HG03378 (cell line): ENCODE measurements around the gene GOSR1.
"Not testable (repeated sequence)": the region's sequence is repeated elsewhere in the genome, so short reads cannot be mapped to it uniquely, and the experiment has no call there.

Experiments
- ATAC-seq: cut with Tn5 transposase; IDR thresholded peaks from one replicate; pipeline ENCODE4 v1.9.1; 2021; ENCODE audit warnings: mild to moderate bottlenecking, moderate library complexity; ENCODE audit not compliant: unreplicated experiment

Gene GOSR1

DNA sequence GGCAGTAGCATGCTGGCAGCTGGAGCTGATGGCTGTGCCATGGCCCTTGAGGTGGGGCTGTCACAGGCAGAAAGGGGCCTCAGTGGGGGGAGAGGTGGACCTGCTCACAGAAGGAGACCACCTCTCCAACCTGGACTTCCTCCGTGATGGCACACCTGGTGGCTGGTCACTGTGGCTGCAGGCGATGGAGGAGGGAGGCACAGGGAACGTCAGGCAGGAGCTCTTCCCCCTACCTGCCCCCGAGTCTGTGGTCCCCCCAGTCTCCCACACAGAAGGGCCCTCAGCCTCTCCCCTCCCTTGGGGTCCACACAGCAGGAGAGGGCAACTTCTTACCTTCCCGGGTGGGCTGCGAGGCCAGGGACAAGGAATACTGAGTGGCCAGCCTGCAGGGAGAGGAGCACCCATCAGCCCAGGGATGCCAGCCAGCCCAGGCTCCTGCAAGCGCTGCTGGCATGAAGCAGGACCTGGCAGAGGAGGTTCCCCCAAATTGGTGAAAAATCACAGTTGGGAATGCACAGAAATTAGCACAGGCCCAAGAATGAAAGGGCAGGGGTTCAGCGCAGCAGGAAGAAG, 96.5 kb downstream of the GOSR1 start:
- ATAC-seq, result no peak

DNA sequence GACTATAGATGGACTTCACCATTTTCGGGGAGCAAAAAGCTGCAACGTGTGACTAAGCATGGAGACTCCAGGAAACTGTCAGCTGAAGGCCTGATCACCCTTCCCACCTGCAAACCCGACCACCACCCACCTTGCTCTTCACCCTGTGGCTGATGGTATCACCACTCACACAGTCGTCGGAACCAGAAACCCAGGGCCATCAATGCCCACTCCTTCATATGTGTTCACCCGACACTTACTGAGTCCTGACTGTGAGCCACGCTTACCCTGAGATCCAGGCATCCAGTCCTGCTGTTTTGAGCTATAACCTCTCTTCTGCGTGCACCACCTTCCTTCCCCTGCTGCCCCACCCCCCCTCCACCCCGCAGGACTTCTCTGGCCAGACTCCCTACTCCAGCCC, 97.1 kb downstream of the GOSR1 start:
- not testable (repeated sequence) for ATAC-seq

DNA sequence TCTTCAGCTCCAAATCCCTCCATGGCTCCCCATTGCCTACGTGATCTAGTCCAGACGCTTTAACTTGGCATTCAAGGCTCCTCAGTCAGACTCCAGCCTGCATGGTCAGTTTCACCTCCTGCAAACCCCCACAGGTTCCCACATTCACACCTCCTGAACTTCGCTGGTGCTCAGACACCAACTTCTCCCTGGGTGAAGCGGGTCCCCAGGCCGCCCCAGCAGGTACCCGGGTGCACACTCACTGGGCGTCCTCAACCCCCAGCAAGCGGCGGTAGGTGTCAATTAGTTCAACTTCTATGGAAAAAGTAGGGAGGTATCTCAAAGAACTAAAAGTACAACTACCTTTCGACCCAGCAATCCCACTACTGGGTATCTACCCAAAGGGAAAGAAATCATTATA, 97.6 kb downstream of the GOSR1 start:
- not testable (repeated sequence) for ATAC-seq

DNA sequence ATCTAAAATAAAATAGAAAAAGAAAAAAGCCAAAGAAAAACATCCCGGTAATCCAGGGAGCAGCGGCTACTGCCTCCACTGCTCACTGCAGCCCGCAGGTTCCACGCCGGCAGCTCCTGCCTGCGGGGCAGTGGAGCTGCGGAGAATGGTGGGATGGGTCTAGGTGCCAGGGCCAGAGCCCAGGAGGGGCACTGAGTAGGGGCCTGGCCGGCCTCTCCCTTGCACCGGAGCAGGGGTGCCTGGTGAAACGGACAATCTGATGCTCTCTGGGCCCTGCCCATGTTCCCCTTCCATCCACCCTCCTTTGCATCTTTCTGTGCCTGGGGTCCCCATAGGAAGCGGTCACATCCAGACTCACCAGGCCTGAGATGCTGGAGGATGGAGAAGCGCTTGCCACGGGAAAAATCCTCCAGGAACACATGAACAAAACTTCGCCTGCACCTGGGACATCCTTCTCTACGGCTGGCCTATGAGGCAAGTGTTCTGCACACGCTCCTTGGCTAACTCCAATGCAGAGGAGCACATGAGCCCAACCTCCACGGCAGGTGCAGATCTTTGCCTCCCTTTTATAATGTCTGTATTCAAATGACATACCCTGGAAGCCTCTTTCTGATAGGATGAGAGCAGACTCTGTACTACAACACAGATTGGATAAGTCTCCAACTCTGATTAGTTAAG, 98.6 kb downstream of the GOSR1 start:
- ATAC-seq, result not testable (repeated sequence)

DNA sequence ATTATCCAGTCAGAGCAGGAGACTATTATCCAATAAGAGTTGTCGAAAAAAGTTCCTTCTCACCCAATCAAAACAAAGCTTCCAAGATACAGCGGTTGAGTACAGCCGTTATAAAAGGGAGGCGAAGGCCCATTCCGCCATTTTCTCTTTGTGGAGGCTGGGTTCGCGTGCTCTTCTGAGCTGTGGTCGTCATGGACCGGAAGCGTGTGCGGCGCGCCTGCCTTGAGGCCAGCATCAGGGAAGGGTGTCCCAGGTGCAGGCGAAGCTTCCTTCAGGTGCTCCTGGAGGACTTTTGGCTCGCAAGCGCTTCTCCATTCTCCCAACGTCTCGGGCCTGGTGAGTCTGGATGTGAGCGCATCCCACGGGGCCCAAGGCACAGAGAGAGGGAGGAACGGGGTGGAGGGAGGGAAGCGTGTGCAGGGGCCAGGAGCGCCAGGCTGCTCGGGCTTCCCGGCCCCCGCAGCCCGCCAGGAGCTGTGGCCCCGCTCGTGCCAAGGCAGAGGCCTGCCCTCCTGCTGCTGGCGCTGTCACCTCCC, 99.2 kb downstream of the GOSR1 start:
- ATAC-seq, result no peak
